Loucy (cell line): ENCODE data around the gene CDK2.

Experiments used
- EZH2phosphoT487 ChIP-seq: fragments of 200-600 bp; IDR thresholded peaks from 2 replicates; pipeline ENCODE4 v1.6.1; 2018; ENCODE audit warnings: antibody characterized with exemption, mild to moderate bottlenecking, moderate library complexity, borderline replicate concordance
- TF ChIP-seq, protein P1 (sequence below): fragments of 200-600 bp; sonication (generic); conservative IDR thresholded peaks from 2 replicates; pipeline ENCODE4 v1.5.1; 2014; ENCODE audit warnings: mild to moderate bottlenecking, antibody characterized with exemption, low read length

DNA sequence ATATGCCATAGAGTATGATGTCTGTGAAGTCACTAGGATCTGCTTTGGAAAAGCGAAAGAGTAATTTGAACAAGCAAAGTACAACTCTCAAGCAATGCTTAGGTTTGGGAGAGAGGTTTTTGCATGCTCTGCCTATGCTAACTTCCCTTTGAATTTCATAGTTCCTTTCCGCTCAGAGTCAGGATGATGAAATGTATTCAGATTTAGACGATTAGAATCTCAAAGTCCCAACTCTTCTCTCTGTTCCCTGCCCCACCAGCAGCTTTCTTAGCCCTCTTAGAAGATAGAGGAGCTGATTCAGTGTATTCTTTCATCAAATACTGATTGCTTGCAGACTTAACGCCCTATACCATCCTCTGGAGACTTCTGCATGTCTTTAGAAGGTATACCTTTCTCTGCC lies 18.7 kb downstream of the CDK2 start:
- TF ChIP-seq, protein P1, sequence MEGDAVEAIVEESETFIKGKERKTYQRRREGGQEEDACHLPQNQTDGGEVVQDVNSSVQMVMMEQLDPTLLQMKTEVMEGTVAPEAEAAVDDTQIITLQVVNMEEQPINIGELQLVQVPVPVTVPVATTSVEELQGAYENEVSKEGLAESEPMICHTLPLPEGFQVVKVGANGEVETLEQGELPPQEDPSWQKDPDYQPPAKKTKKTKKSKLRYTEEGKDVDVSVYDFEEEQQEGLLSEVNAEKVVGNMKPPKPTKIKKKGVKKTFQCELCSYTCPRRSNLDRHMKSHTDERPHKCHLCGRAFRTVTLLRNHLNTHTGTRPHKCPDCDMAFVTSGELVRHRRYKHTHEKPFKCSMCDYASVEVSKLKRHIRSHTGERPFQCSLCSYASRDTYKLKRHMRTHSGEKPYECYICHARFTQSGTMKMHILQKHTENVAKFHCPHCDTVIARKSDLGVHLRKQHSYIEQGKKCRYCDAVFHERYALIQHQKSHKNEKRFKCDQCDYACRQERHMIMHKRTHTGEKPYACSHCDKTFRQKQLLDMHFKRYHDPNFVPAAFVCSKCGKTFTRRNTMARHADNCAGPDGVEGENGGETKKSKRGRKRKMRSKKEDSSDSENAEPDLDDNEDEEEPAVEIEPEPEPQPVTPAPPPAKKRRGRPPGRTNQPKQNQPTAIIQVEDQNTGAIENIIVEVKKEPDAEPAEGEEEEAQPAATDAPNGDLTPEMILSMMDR: no peak
- no peak for TF ChIP-seq EZH2phosphoT487
